WTC11 (cell line): Measurements from ENCODE around the gene CTRB1. TPM values are rescaled to one million over a fixed set of nuclear protein-coding genes. Genes with fewer than 3 reads are reported as not detected.
A peak's percentile ranks its signal among the peaks of the same experiment; 100 is the strongest.

ENCODE experiments used
- ATAC-seq: fragments of 200-7000 bp; cut with Tn5 transposase; 2 replicates; pipeline ENCODE4 v1.10.0; 2021; ENCODE audit warnings: mild to moderate bottlenecking, moderate library complexity
- CTCF ChIA-PET: fragments of 300-600 bp; sonication (Branson Sonifier 250); formaldehyde crosslinking; loops from one replicate; lab custom pipeline; 2021; ENCODE audit warnings: antibody characterized with exemption; lab: Charles Lee
- POLR2A ChIA-PET: fragments of 350-600 bp; sonication (Branson Sonifier 250); formaldehyde crosslinking; loops from one replicate; lab custom pipeline; 2021; ENCODE audit warnings: antibody characterized with exemption; lab: Charles Lee
- DNase-seq: peaks from one replicate; pipeline ENCODE4 v3.0.0; 2021; ENCODE audit warnings: low spot score
- H3K27ac Mint-ChIP-seq: 2 replicates; pipeline ENCODE4 v1.8.0; 2021; ENCODE audit warnings: mixed read lengths
- H3K27me3 Mint-ChIP-seq: 2 replicates; pipeline ENCODE4 v1.8.0; 2021; ENCODE audit warnings: low read depth, mild to moderate bottlenecking, moderate library complexity, mixed read lengths
- H3K36me3 Mint-ChIP-seq: 2 replicates; pipeline ENCODE4 v1.8.0; 2021; ENCODE audit warnings: mixed read lengths
- H3K4me1 Mint-ChIP-seq: 2 replicates; pipeline ENCODE4 v1.8.0; 2022; ENCODE audit warnings: mixed read lengths
- H3K4me3 Mint-ChIP-seq: 2 replicates; pipeline ENCODE4 v1.8.0; 2021; ENCODE audit warnings: mild to moderate bottlenecking, moderate library complexity, mixed read lengths
- H3K9me3 Mint-ChIP-seq: 2 replicates; pipeline ENCODE4 v1.8.0; 2021; ENCODE audit warnings: mixed read lengths
- ESRRA ChIP-seq: sonication (generic); formaldehyde crosslinking; IDR thresholded peaks from 2 replicates; pipeline ENCODE4 v1.8.1; 2022; ENCODE audit warnings: mild to moderate bottlenecking, missing genetic modification reagents, borderline replicate concordance
- FOXP1 ChIP-seq: sonication (generic); formaldehyde crosslinking; IDR thresholded peaks from 2 replicates; pipeline ENCODE4 v1.8.0; 2022; ENCODE audit warnings: missing genetic modification reagents, mild to moderate bottlenecking, moderate library complexity, borderline replicate concordance
- GTF2I ChIP-seq: fragments of 250-450 bp; sonication (Bioruptor Pico); conservative IDR thresholded peaks from 2 replicates; pipeline ENCODE4 v1.4.0; 2021; ENCODE audit warnings: mild to moderate bottlenecking
- MYBL2 ChIP-seq: sonication (generic); formaldehyde crosslinking; IDR thresholded peaks from 2 replicates; pipeline ENCODE4 v1.8.1; 2023; ENCODE audit warnings: mild to moderate bottlenecking, moderate library complexity, missing genetic modification reagents
- NR3C1 ChIP-seq: sonication (generic); formaldehyde crosslinking; conservative IDR thresholded peaks from 2 replicates; pipeline ENCODE4 v1.8.1; 2023; ENCODE audit warnings: low read depth, mild to moderate bottlenecking, missing genetic modification reagents
- SP1 ChIP-seq: sonication (generic); formaldehyde crosslinking; conservative IDR thresholded peaks from 2 replicates; pipeline ENCODE4 v1.8.1; 2022; ENCODE audit warnings: missing genetic modification reagents
- total RNA-seq: library from RNA; stranded (reverse); gene quantifications from 3 replicates; pipeline ENCODE4 v1.2.3, GENCODE V29; 2021
- TF ChIP-seq, protein P1 (sequence below): fragments of 250-450 bp; sonication (Bioruptor Pico); conservative IDR thresholded peaks from 2 replicates; pipeline ENCODE4 v1.9.0; 2021; ENCODE audit warnings: mild to moderate bottlenecking
- TF ChIP-seq, protein P2 (sequence below): sonication (generic); formaldehyde crosslinking; IDR thresholded peaks from 2 replicates; pipeline ENCODE4 v1.8.1; 2022; ENCODE audit warnings: low read depth, mild to moderate bottlenecking, moderate library complexity, missing genetic modification reagents, borderline replicate concordance
- TF ChIP-seq, protein P3 (sequence below): fragments of 250-450 bp; sonication (Bioruptor Pico); IDR thresholded peaks from 2 replicates; pipeline ENCODE4 v1.9.0; 2021; ENCODE audit warnings: mild to moderate bottlenecking, borderline replicate concordance
- TF ChIP-seq, protein P4 (sequence below): fragments of 250-450 bp; sonication (Bioruptor Pico); IDR thresholded peaks from 2 replicates; pipeline ENCODE4 v1.8.0; 2021; ENCODE audit warnings: mild to moderate bottlenecking
- TF ChIP-seq, protein P5 (sequence below): sonication (generic); formaldehyde crosslinking; IDR thresholded peaks from 2 replicates; pipeline ENCODE4 v1.8.0; 2022; ENCODE audit warnings: mild to moderate bottlenecking, missing genetic modification reagents
- TF ChIP-seq, protein P6 (sequence below): sonication (generic); formaldehyde crosslinking; IDR thresholded peaks from 2 replicates; pipeline ENCODE4 v1.8.1; 2022; ENCODE audit warnings: mild to moderate bottlenecking, missing genetic modification reagents, moderate library complexity, borderline replicate concordance
- TF ChIP-seq, protein P7 (sequence below): sonication (generic); formaldehyde crosslinking; IDR thresholded peaks from 2 replicates; pipeline ENCODE4 v1.8.0; 2022; ENCODE audit warnings: mild to moderate bottlenecking, missing genetic modification reagents

CTRB1 gene
- total RNA-seq, 1 experiment from 2014 or later, result 3.9 TPM

DNA sequence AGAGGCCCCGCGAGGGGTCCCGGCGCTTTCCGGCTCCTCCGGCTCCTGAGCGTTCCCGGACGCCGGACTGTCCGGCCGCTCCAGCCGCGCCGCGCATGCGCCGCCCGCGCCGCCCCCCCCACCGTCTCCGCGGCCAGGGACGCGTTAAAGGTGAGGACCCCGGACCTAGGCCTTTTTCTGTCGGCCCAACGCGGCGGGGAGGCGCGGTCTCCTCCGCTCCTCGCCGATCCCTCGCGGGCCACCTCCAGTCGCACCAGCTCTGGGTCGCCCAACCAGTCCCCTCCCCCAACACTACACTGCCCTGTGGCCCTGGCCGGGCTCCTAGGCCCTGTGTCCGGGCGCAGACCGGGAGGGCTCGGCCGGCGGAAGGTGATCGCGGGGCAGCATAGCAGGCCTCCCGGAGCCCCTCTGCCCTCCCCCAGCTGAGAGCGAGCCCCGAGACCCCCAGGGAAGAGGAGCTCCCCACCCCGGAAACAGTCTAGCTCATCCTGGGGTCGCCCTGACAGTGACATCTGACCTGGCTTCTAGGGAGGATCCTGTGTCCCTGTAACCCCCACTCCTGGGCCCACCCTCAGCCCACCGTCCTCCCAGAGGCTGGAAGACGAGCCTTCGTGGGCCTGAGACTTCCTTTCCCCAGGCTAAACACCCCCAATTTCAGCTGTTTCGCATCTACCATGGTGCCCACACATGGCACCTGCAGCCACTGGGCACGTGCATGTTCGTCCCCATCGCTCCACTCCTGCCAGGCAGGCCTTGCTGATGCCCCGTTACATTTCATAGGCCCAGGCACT, 47.3 kb downstream of the CTRB1 start (continued):
- TF ChIP-seq, protein P1, sequence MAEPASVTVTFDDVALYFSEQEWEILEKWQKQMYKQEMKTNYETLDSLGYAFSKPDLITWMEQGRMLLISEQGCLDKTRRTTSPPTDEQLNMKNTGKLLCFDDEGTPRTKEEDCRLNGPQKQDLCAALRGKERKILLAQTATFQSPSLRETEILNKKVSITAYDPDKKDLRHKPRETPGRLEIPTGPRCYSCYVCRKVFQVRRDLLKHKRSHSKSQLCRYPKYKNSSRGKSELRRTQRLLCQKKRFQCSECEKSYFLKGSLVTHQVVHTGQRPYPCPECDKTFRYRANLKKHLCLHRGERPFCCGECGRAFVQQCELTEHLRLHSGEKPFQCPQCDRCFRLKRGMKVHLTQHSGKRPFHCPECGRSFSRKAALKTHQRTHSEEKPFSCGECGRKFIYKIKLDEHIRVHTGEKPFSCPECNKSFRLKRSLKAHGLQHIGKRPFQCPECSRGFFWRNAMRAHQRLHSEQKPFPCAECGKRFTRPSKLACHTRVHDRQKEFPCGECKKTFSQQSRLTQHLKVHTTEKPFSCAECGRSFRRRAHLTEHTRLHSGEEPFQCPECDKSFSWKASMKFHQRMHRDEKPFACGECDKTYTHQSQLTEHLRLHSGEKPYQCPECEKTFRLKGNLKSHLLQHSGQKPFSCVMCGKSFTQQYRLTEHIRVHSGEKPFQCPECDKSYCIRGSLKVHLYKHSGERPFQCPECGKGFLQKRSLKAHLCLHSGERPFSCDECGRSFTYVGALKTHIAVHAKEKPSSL, result no peak
- TF ChIP-seq, protein P2, sequence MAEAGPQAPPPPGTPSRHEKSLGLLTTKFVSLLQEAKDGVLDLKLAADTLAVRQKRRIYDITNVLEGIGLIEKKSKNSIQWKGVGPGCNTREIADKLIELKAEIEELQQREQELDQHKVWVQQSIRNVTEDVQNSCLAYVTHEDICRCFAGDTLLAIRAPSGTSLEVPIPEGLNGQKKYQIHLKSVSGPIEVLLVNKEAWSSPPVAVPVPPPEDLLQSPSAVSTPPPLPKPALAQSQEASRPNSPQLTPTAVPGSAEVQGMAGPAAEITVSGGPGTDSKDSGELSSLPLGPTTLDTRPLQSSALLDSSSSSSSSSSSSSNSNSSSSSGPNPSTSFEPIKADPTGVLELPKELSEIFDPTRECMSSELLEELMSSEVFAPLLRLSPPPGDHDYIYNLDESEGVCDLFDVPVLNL (CRISPR knock-in tag), result no peak
- TF ChIP-seq, protein P3, sequence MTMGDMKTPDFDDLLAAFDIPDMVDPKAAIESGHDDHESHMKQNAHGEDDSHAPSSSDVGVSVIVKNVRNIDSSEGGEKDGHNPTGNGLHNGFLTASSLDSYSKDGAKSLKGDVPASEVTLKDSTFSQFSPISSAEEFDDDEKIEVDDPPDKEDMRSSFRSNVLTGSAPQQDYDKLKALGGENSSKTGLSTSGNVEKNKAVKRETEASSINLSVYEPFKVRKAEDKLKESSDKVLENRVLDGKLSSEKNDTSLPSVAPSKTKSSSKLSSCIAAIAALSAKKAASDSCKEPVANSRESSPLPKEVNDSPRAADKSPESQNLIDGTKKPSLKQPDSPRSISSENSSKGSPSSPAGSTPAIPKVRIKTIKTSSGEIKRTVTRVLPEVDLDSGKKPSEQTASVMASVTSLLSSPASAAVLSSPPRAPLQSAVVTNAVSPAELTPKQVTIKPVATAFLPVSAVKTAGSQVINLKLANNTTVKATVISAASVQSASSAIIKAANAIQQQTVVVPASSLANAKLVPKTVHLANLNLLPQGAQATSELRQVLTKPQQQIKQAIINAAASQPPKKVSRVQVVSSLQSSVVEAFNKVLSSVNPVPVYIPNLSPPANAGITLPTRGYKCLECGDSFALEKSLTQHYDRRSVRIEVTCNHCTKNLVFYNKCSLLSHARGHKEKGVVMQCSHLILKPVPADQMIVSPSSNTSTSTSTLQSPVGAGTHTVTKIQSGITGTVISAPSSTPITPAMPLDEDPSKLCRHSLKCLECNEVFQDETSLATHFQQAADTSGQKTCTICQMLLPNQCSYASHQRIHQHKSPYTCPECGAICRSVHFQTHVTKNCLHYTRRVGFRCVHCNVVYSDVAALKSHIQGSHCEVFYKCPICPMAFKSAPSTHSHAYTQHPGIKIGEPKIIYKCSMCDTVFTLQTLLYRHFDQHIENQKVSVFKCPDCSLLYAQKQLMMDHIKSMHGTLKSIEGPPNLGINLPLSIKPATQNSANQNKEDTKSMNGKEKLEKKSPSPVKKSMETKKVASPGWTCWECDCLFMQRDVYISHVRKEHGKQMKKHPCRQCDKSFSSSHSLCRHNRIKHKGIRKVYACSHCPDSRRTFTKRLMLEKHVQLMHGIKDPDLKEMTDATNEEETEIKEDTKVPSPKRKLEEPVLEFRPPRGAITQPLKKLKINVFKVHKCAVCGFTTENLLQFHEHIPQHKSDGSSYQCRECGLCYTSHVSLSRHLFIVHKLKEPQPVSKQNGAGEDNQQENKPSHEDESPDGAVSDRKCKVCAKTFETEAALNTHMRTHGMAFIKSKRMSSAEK (CRISPR knock-in tag), result no peak
- TF ChIP-seq FOXP1 (CRISPR knock-in tag) (no peak), GTF2I (CRISPR knock-in tag) (no peak), MYBL2 (CRISPR knock-in tag) (peak; percentile 3; the same call in 1 of the 2 replicates)

DNA sequence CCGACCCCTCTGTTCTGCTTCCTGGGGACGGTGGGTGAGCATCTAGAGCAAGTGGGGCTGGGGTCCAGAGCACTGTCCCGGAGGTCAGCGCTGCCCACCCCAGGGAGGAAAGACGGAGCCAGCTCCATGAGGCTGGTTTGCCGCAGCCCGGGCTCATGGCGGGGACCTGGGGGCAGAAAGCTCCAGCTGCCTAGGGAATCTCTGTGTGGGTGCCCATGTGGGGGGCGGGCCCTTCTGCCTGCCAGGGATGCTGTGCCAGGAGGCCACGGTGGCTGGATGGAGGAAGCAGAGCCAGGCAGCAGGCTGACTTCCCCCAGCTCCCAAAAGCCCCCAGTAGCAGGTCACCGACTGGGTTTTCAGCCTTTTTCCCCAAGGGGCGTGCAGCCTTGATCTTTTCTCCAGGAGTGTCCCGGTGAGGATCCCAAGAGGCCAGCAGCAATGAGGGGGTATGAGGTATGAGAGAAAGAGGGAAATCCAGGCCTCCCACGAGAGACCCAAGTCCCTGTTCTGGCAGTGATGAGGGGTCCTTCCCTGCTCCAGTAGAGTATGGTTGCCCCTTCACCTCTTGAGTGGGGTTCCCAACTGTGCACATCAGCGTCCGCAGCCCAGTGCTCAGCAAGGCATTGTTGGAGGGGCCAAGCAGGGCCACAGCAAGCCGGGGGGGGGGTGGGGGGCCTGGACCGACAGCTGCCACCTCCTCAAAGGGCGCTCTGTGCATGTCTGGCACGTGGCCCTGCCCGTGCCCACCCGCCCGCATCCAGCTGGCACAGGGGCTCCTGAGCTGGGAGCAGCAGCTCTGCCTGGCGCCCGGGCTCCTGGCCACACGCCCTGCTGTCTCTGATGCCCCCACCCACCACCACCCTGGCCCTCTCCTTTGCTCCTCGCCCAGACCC, 48.2 kb downstream of the CTRB1 start:
- ChIA-PET POLR2A (interaction anchor here (0.9 to 7.0 kb wide), 4 partner anchors 9 to 228 kb away, joined by 3 to 57 read pairs (median 3); partner anchors contain the start of gene CHST6), CTCF (interaction anchor here (0.7 to 1.6 kb wide), 5 partner anchors 13 to 119 kb away, joined by 3 to 6 read pairs (median 6); no protein-coding TSS in a partner anchor)
- no peak for DNase-seq
- H3K27ac Mint-ChIP-seq, result peak overlapping the region; percentile 90; the same call in 1 of the 2 replicates
- peaks cover 32% of the 10 kb centered on the region for H3K4me1 Mint-ChIP-seq
- no peak for ATAC-seq
- peak overlapping the region; percentile 74 for H3K4me3 Mint-ChIP-seq
- H3K36me3 Mint-ChIP-seq, result no peaks in the 10 kb centered on the region
- TF ChIP-seq SP1 (CRISPR knock-in tag), result 0 out of 2 replicates have a peak, but pooled peaks have one; percentile 7
- TF ChIP-seq, protein P4, sequence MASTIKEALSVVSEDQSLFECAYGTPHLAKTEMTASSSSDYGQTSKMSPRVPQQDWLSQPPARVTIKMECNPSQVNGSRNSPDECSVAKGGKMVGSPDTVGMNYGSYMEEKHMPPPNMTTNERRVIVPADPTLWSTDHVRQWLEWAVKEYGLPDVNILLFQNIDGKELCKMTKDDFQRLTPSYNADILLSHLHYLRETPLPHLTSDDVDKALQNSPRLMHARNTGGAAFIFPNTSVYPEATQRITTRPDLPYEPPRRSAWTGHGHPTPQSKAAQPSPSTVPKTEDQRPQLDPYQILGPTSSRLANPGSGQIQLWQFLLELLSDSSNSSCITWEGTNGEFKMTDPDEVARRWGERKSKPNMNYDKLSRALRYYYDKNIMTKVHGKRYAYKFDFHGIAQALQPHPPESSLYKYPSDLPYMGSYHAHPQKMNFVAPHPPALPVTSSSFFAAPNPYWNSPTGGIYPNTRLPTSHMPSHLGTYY, result no peak
- TF ChIP-seq, all 79 proteins: peak for 1
- no peaks in the 10 kb centered on the region for H3K27me3 Mint-ChIP-seq
- no peaks in the 10 kb centered on the region for H3K9me3 Mint-ChIP-seq

DNA sequence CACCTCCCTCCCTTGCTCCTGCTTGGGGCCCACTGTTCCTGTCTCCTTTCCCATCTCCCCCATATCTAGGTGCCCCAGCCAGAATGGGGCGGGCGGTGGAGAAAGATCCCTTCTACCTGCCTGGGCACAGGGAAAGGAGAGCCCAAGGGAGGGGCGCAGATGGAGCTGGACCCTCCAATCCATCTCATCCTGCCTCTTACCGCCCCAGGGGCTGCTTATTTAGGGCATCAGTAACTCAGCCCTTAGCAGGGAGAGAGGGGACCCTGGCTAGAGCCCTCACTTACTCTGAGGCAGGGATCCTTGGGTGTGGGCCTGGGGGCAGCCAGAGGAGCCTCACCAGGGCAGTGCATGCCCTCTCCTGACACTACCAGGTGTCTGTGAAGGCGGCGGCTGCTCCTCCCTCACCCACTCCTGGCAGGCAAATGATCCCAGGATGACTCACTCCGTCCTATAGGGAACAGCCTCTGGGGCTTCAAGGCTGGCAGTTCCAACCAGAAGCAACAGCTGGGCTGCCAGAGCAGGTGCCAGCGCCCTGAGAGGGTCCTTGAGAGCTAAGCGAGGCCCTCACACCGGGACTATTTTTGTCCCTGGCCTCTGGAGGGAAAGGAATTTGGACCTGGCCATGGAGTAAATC, 49.0 kb downstream of the CTRB1 start:
- ATAC-seq (no peak), DNase-seq (no peak)
- H3K27me3 Mint-ChIP-seq, result no peaks in the 10 kb centered on the region
- POLR2A ChIA-PET, result interaction anchor here (7.0 kb wide), 1 partner anchor 13 kb away, joined by 57 read pairs; no protein-coding TSS in a partner anchor
- H3K4me3 Mint-ChIP-seq, result no peak overlapping the region
- peaks cover 26% of the 10 kb centered on the region for H3K4me1 Mint-ChIP-seq
- no peaks in the 10 kb centered on the region for H3K9me3 Mint-ChIP-seq
- no peak overlapping the region for H3K27ac Mint-ChIP-seq
- CTCF ChIA-PET, result interaction anchor here (0.7 to 1.5 kb wide), 4 partner anchors 14 to 69 kb away, joined by 3 to 8 read pairs (median 6); no protein-coding TSS in a partner anchor
- H3K36me3 Mint-ChIP-seq, result no peaks in the 10 kb centered on the region
- TF ChIP-seq, protein P5, sequence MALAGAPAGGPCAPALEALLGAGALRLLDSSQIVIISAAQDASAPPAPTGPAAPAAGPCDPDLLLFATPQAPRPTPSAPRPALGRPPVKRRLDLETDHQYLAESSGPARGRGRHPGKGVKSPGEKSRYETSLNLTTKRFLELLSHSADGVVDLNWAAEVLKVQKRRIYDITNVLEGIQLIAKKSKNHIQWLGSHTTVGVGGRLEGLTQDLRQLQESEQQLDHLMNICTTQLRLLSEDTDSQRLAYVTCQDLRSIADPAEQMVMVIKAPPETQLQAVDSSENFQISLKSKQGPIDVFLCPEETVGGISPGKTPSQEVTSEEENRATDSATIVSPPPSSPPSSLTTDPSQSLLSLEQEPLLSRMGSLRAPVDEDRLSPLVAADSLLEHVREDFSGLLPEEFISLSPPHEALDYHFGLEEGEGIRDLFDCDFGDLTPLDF (CRISPR knock-in tag), result no peak
- no peak for TF ChIP-seq NR3C1 (CRISPR knock-in tag)
- TF ChIP-seq ESRRA, result no peak
- TF ChIP-seq, protein P6, sequence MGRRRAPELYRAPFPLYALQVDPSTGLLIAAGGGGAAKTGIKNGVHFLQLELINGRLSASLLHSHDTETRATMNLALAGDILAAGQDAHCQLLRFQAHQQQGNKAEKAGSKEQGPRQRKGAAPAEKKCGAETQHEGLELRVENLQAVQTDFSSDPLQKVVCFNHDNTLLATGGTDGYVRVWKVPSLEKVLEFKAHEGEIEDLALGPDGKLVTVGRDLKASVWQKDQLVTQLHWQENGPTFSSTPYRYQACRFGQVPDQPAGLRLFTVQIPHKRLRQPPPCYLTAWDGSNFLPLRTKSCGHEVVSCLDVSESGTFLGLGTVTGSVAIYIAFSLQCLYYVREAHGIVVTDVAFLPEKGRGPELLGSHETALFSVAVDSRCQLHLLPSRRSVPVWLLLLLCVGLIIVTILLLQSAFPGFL (CRISPR knock-in tag), result no peak
- TF ChIP-seq, protein P7, sequence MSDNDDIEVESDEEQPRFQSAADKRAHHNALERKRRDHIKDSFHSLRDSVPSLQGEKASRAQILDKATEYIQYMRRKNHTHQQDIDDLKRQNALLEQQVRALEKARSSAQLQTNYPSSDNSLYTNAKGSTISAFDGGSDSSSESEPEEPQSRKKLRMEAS (CRISPR knock-in tag), result no peak
